ACC112 (cell line): ENCODE measurements around the gene TBXAS1.

Experiments used
- H2AFZ ChIP-seq: fragments of 200-600 bp; sonication (generic); one replicate; pipeline ENCODE4 v1.6.0; 2017; ENCODE audit warnings: antibody characterized with exemption, low read length; ENCODE audit not compliant: unreplicated experiment
- H3K27ac ChIP-seq: fragments of 200-600 bp; sonication (generic); 2 replicates; pipeline ENCODE4 v1.5.1; 2014; ENCODE audit warnings: low read depth, mild to moderate bottlenecking, antibody characterized with exemption, low read length, moderate library complexity
- H3K27me3 ChIP-seq: fragments of 200-600 bp; sonication (generic); 2 replicates; pipeline ENCODE4 v1.6.1; 2014; ENCODE audit warnings: mild to moderate bottlenecking, antibody characterized with exemption, low read length, moderate library complexity, mixed read lengths; ENCODE audit not compliant: insufficient read depth
- H3K36me3 ChIP-seq: fragments of 200-600 bp; sonication (generic); 2 replicates; pipeline ENCODE4 v1.6.1; 2016; ENCODE audit warnings: mild to moderate bottlenecking, antibody characterized with exemption, low read length, moderate library complexity, mixed read lengths; ENCODE audit not compliant: insufficient read depth
- H3K4me1 ChIP-seq: fragments of 200-600 bp; sonication (generic); one replicate; pipeline ENCODE4 v1.6.1; 2016; ENCODE audit warnings: low read length, mixed read lengths; ENCODE audit not compliant: insufficient read depth, unreplicated experiment, control insufficient read depth
- H3K4me3 ChIP-seq: fragments of 200-600 bp; sonication (generic); 2 replicates; pipeline ENCODE4 v1.5.1; 2014; ENCODE audit warnings: mild to moderate bottlenecking, low read depth, low read length
- H3K79me2 ChIP-seq: fragments of 200-600 bp; sonication (generic); one replicate; pipeline ENCODE4 v1.6.0; 2016; ENCODE audit warnings: low read length; ENCODE audit not compliant: control insufficient read depth, unreplicated experiment, insufficient read depth

The TBXAS1 gene

DNA sequence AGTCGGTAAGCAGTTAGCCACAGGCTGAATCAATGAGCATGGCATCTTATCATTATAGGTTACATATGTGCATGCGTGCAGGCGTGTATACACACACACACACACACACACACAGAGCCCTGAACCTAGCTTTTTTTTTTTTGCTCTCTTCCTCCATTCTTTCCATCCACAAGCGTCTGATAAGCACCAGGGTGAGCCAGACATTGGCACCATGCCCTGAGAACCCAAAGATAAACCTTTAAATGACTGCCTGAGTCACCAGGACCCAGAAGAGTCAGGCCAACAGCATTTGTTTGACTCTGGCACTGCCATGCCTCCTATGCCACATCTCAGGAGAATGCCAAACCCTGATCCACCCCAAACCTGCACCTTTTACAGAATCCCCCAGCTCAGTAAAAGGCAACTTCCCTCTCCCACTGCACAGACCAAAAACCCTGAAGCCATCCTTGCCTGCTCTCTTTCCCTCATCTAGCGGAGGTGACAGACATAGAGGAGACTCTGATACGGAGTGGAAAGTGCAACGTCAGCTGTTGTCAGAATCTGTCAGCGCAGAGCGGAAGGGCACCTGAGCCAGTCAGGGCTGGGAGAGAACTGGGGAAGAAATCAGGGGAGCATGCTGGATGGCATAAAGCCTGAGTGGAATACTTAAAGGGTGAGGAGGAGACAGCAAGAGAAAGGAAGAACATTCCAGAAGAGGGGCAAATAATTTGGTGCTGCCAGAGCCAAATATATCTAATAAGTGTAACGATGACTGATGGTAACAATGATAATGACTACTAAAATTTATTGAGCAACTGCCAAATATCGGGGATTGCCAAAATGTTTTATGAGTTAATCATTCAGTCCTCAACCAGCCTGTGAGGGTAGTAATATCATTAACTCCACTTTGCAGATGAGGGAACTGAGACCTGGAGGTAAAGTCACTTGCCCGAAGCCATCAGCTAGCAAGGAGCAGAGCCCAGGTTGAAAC is 230.5 kb downstream of the TBXAS1 start:
- H3K79me2 ChIP-seq: peaks cover 89% of the 10 kb centered on the region
- peak overlapping the region; percentile 92 for H3K27ac ChIP-seq
- H3K36me3 ChIP-seq: peaks cover 30% of the 10 kb centered on the region
- H2AFZ ChIP-seq: no peak overlapping the region
- peak overlapping the region; percentile 97 for H3K4me3 ChIP-seq
- no peaks in the 10 kb centered on the region for H3K27me3 ChIP-seq
- peaks cover 41% of the 10 kb centered on the region for H3K4me1 ChIP-seq

DNA sequence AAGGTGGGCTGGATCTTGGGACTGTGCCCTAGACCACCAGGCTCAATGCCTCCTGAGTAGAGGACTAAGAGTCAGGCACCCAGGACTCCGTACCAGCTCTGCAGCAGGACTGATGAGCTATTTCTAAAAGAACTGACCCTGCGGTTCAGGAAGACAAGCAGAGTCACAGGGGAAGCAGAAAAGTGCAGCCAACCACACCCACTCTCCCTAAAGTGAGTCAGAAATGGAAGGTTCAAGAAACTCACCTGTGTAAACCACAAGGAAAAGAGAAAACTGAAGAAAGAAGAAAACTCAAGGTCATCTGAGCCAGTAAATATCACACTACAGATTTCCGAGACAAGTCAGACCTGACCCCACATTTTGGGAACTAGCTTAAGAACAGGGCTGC is 231.2 kb downstream of the TBXAS1 start:
- Histone ChIP-seq H3K36me3 (peaks cover 25% of the 10 kb centered on the region), H3K4me1 (peaks cover 41% of the 10 kb centered on the region), H3K4me3 (peak overlapping the region; percentile 97), H2AFZ (no peak overlapping the region), H3K27ac (peak overlapping the region; percentile 92), H3K79me2 (peaks cover 82% of the 10 kb centered on the region), H3K27me3 (no peaks in the 10 kb centered on the region)

GRCh38 chr7:140060788-140061606 is 231.9 kb downstream of the TBXAS1 start:
- peak overlapping the region; percentile 92 for H3K27ac ChIP-seq
- peaks cover 41% of the 10 kb centered on the region for H3K4me1 ChIP-seq
- no peaks in the 10 kb centered on the region for H3K27me3 ChIP-seq
- no peak overlapping the region for H2AFZ ChIP-seq
- peaks cover 74% of the 10 kb centered on the region for H3K79me2 ChIP-seq
- peak overlapping the region; percentile 97 for H3K4me3 ChIP-seq
- peaks cover 19% of the 10 kb centered on the region for H3K36me3 ChIP-seq

DNA sequence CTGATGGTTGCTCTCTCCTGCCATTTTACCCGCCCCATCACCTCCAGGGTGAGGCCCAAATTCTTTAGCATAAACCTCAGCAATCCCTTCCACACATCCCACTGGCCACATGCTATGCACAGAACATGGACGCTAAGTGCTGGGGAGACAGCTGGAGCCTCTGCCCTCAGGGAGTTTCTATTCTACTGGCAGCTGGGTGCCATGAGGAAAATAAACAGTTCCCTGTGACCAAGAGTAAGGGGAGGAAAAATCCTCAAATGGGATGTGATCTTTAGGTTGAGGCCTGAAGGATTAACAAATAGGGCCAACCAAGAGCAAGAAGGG is 232.5 kb downstream of the TBXAS1 start:
- Histone ChIP-seq H3K36me3 (peaks cover 13% of the 10 kb centered on the region), H3K27ac (peak overlapping the region; percentile 92), H3K4me1 (peaks cover 41% of the 10 kb centered on the region), H3K27me3 (no peaks in the 10 kb centered on the region), H3K4me3 (peak overlapping the region; percentile 97), H3K79me2 (peaks cover 69% of the 10 kb centered on the region), H2AFZ (no peak overlapping the region)

GRCh38 chr7:140062118-140062527 is 233.1 kb downstream of the TBXAS1 start:
- no peaks in the 10 kb centered on the region for H3K27me3 ChIP-seq
- H3K79me2 ChIP-seq: peaks cover 63% of the 10 kb centered on the region
- peaks cover 40% of the 10 kb centered on the region for H3K4me1 ChIP-seq
- H3K36me3 ChIP-seq: peaks cover 13% of the 10 kb centered on the region
- peak overlapping the region; percentile 92 for H3K27ac ChIP-seq
- H2AFZ ChIP-seq: peak overlapping the region; percentile 59
- peak overlapping the region; percentile 97 for H3K4me3 ChIP-seq

- H3K27me3 ChIP-seq: no peaks in the 10 kb centered on the region
- peaks cover 34% of the 10 kb centered on the region for H3K4me1 ChIP-seq
- H3K27ac ChIP-seq: peak within 1 kb of the TSS; percentile 92
- peaks cover 7% of the 10 kb centered on the region; the same call in 1 of the 2 replicates for H3K36me3 ChIP-seq
- peak within 1 kb of the TSS; percentile 61 for H2AFZ ChIP-seq
- H3K79me2 ChIP-seq: peaks cover 57% of the 10 kb centered on the region
- H3K4me3 ChIP-seq: peak within 1 kb of the TSS; percentile 97
Measured at GRCh38 chr7:140062528-140063299, 233.7 kb downstream of the TBXAS1 start, which contains the start of gene PARP12. Gene PARP12 (minus strand): TSS chr7:140062951. CDS start chr7:140062847, 104 bp downstream.

- H3K27ac ChIP-seq: no peak overlapping the region
- H3K27me3 ChIP-seq: no peaks in the 10 kb centered on the region
- no peaks in the 10 kb centered on the region for H3K4me1 ChIP-seq
- H3K36me3 ChIP-seq: peaks cover 5% of the 10 kb centered on the region; the same call in 1 of the 2 replicates
- H3K79me2 ChIP-seq: peaks cover 15% of the 10 kb centered on the region
- no peak overlapping the region for H3K4me3 ChIP-seq
- no peak overlapping the region for H2AFZ ChIP-seq
Measured at GRCh38 chr7:140067052-140067451, 238.0 kb downstream of the TBXAS1 start.

- H2AFZ ChIP-seq: no peak overlapping the region
- no peaks in the 10 kb centered on the region for H3K4me1 ChIP-seq
- peaks cover 5% of the 10 kb centered on the region; the same call in 1 of the 2 replicates for H3K36me3 ChIP-seq
- H3K27ac ChIP-seq: no peak overlapping the region
- H3K27me3 ChIP-seq: no peaks in the 10 kb centered on the region
- peaks cover 7% of the 10 kb centered on the region for H3K79me2 ChIP-seq
- no peak overlapping the region for H3K4me3 ChIP-seq
Measured at GRCh38 chr7:140068033-140068432, 239.0 kb downstream of the TBXAS1 start.

- Histone ChIP-seq H3K27me3 (no peaks in the 10 kb centered on the region), H3K27ac (no peak overlapping the region), H3K36me3 (peaks cover 5% of the 10 kb centered on the region; the same call in 1 of the 2 replicates), H3K4me1 (no peaks in the 10 kb centered on the region), H2AFZ (no peak overlapping the region), H3K79me2 (no peaks in the 10 kb centered on the region), H3K4me3 (no peak overlapping the region)
Measured at GRCh38 chr7:140069298-140069949, 240.4 kb downstream of the TBXAS1 start.
